MM.1S (cell line): ENCODE measurements around the gene PCBP4.

Experiments
- EZH2 ChIP-seq: fragments of 300-600 bp; sonication (generic); optimal IDR thresholded peaks from 2 replicates; pipeline ENCODE3; 2017; ENCODE audit warnings: low read depth, mild to moderate bottlenecking, antibody characterized with exemption, low read length, mixed read lengths
- EZH2phosphoT487 ChIP-seq: fragments of 300-600 bp; sonication (generic); IDR thresholded peaks from 2 replicates; pipeline ENCODE4 v1.6.1; 2018; ENCODE audit warnings: antibody characterized with exemption, low read length
- TF ChIP-seq, protein P1 (sequence below): fragments of 300-600 bp; sonication (generic); IDR thresholded peaks from 2 replicates; pipeline ENCODE4 v1.5.1; 2016; ENCODE audit warnings: antibody characterized with exemption, low read length, mixed read lengths

DNA sequence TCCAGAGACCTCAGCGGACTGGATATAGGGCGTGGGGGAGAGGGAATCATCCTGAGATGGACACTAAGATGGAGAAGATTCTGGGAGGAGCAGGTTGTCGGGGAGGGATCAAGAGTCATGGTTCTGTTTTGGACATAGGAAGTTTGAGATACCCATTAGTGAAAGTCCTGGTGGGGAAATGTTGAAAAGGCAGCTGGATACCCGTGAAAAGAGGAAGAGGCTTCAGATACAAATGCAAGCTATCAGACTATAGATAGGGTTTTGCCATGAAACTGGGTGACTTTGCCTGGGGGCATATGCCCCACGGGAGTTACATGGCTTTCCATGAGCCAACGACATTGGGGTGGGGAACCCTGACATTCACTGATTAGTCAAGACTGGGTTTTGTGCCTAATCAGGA is 13.1 kb downstream of the PCBP4 start:
- TF ChIP-seq, protein P1, sequence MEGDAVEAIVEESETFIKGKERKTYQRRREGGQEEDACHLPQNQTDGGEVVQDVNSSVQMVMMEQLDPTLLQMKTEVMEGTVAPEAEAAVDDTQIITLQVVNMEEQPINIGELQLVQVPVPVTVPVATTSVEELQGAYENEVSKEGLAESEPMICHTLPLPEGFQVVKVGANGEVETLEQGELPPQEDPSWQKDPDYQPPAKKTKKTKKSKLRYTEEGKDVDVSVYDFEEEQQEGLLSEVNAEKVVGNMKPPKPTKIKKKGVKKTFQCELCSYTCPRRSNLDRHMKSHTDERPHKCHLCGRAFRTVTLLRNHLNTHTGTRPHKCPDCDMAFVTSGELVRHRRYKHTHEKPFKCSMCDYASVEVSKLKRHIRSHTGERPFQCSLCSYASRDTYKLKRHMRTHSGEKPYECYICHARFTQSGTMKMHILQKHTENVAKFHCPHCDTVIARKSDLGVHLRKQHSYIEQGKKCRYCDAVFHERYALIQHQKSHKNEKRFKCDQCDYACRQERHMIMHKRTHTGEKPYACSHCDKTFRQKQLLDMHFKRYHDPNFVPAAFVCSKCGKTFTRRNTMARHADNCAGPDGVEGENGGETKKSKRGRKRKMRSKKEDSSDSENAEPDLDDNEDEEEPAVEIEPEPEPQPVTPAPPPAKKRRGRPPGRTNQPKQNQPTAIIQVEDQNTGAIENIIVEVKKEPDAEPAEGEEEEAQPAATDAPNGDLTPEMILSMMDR = no peak
- TF ChIP-seq EZH2phosphoT487 (no peak), EZH2 (no peak)
